Lower leg skin (tissue), 4 donors: ENCODE data around the gene CKB. TPM values are rescaled to one million over a fixed set of nuclear protein-coding genes. Genes with fewer than 3 reads are reported as not detected.

Source experiments
- DNase-seq, 2 donors: peaks; one replicate each; pipeline ENCODE4 v3.0.0-alpha.2; 2019; ENCODE audit warnings: low spot score in 2 of 2
- H3K4me3 ChIP-seq: fragments of 200-600 bp; sonication (generic); 2 replicates; pipeline ENCODE4 v1.5.1; 2017; ENCODE audit warnings: mild to moderate bottlenecking, low read depth; ENCODE audit not compliant: poor library complexity, severe bottlenecking
- CTCF ChIP-seq, 3 donors: fragments of 450-650 bp; IDR thresholded peaks; one replicate each; pipeline ENCODE4 v1.5.1; 2016; ENCODE audit warnings: antibody characterized with exemption in 3 of 3, mild to moderate bottlenecking in 3 of 3, moderate library complexity in 2 of 3
- POLR2A ChIP-seq, 2 donors: fragments of 450-650 bp; IDR thresholded peaks; one replicate each; pipeline ENCODE4 v1.6.1; 2016 to 2017; ENCODE audit warnings: antibody characterized with exemption in 2 of 2, mild to moderate bottlenecking in 1 of 2, moderate library complexity in 1 of 2
- WGBS, 2 donors: methylation state at CpG; one replicate each; pipeline ENCODE4 v1.1.5; 2018; 5-methylcytosine and 5-hydroxymethylcytosine counted together
- intact Hi-C: fragments of 100-400 bp; cut with DNase I; formaldehyde crosslinking; loops from one replicate; pipeline ENCODE4 v1.15.0; 2023; ENCODE audit warnings: low total_unique reads
- total RNA-seq, 4 donors: library from RNA; depleted of rRNA; stranded (reverse); fragments of >200 nt; gene quantifications; one replicate each; pipeline ENCODE4 v1.1.0, GENCODE V29; 2016

The CKB gene
- total RNA-seq, 4 donors from 2014 or later: 168 to 236 (median 214) TPM

GRCh38 chr14:103524002-103524935 lies 1.6 kb upstream of the CKB start:
- no peak for DNase-seq
- TF ChIP-seq POLR2A (IDR thresholded peaks at IDR 0.05) (no peak), CTCF (IDR thresholded peaks at IDR 0.05) (no peak)
- intact Hi-C loops: no loop called here

DNA sequence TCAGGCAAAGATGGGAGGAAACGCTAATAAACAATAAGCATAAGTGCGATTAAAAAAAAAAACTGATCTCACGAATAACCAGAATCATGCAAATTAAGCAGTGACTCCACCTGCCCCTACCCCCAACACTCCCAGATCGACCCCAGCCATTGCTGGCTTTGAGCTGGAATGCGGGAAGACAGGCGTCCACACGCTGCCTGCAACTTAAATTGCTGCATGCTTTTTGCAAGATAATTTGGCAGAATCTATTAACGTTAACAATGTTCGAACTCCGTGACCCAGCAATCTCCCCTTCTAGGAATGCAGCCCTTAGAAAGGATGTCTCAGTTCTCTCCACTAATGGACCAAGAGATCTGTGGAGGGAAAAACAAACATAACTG lies 935 bp upstream of the CKB start:
- H3K4me3 ChIP-seq: no peak overlapping the region
- intact Hi-C loops: no loop called here
- TF ChIP-seq POLR2A (IDR thresholded peaks at IDR 0.05): no peak
- TF ChIP-seq CTCF (IDR thresholded peaks at IDR 0.05): no peak
- 52% methylated on average over 10 of the region's 10 CpGs for WGBS, 2 donors
- no peak for DNase-seq

More at GRCh38 chr14:103524002-103524935, 1.6 kb upstream of the CKB start:
- H3K4me3 ChIP-seq: no peak overlapping the region
- WGBS, 2 donors: 74 to 79% methylated on average over 12 of the region's 12 CpGs

GRCh38 chr14:103521951-103522563 lies 573 bp downstream of the CKB start:
- TF ChIP-seq CTCF (IDR thresholded peaks at IDR 0.05) (no peak), POLR2A (IDR thresholded peaks at IDR 0.05) (no peak)
- DNase-seq: peak in 1 of 2 donors; percentile 90
- H3K4me3 ChIP-seq: peak overlapping the region; percentile 30
- intact Hi-C loops: no loop called here
- WGBS, 2 donors: 1% methylated on average over 28 of the region's 74 CpGs; no CpG with 5 or more reads in 1 of the 2 donors

DNA sequence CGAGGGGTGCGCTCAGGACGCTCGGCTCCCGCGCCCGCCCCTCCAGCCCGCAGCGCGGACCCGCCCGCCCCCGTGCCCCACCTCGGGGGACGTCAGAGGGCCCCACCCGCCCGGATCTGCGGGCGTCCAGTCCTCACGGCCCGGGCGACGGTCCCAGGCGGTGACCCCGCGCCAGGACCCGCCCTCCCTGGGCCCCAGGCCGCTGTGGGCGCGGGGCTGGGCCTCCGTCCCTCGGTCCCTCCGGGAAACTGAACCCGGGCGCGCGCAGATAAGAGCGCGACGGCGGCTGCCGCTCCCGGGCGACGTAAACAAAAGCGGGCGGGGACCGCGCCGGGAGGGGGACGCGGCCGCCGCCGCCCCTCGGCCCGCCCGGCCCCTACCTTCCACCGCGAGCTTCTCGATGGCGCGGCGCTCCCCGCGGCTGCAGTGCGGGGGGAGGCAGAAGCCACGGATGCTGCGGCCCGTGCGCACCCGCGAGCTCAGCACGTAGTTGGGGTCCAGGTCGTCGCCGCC lies 1.1 kb downstream of the CKB start:
- TF ChIP-seq CTCF (IDR thresholded peaks at IDR 0.05) (no peak), POLR2A (IDR thresholded peaks at IDR 0.05) (no peak)

GRCh38 chr14:103520657-103521437 lies 1.8 kb downstream of the CKB start:
- H3K4me3 ChIP-seq: peak overlapping the region; percentile 30
- TF ChIP-seq CTCF (IDR thresholded peaks at IDR 0.05): no peak
- no peak for TF ChIP-seq POLR2A (IDR thresholded peaks at IDR 0.05)
- WGBS, 2 donors: 4 to 10% methylated on average over 24 to 36 of the region's 66 CpGs
- intact Hi-C loops: no loop called here
- DNase-seq: peak; percentile 72 to 95

More for the DNA sequence above, 1.1 kb downstream of the CKB start:
- peak overlapping the region; percentile 30 for H3K4me3 ChIP-seq
- intact Hi-C loops: no loop called here
- WGBS, 2 donors: 0 to 2% methylated on average over 5 to 14 of the region's 77 CpGs
- no peak for DNase-seq
